NCI-H128 (cell line): ENCODE measurements around the gene CDHR2.
A peak's percentile ranks its signal among the peaks of the same experiment; 100 is the strongest.
"Not testable (repeated sequence)": the region's sequence is repeated elsewhere in the genome, so short reads cannot be mapped to it uniquely, and the experiment has no call there.

ENCODE experiments used
- DNase-seq: peaks from one replicate; lab custom pipeline; 2025; ENCODE audit not compliant: unreplicated experiment; lab: John Stamatoyannopoulos, UW

Gene CDHR2

GRCh38 chr5:176596069-176596644 lies 47.0 kb downstream of the CDHR2 start:
- no peak for DNase-seq

GRCh38 chr5:176596689-176597416 lies 47.7 kb downstream of the CDHR2 start:
- DNase-seq, result no peak

- DNase-seq, result no peak
Observed at GRCh38 chr5:176597417-176598389, 48.6 kb downstream of the CDHR2 start.

GRCh38 chr5:176599749-176600430 lies 50.7 kb downstream of the CDHR2 start:
- DNase-seq, result not testable (repeated sequence)

GRCh38 chr5:176601901-176602482 lies 52.9 kb downstream of the CDHR2 start:
- no peak for DNase-seq

GRCh38 chr5:176603091-176603490 lies 53.9 kb downstream of the CDHR2 start:
- no peak for DNase-seq

GRCh38 chr5:176606032-176606431 lies 56.9 kb downstream of the CDHR2 start:
- DNase-seq, result no peak

- no peak for DNase-seq
Observed at GRCh38 chr5:176606875-176607274, 57.7 kb downstream of the CDHR2 start.

- DNase-seq, result no peak
Observed at GRCh38 chr5:176608142-176608705, 59.1 kb downstream of the CDHR2 start.

- no peak for DNase-seq
Observed at GRCh38 chr5:176608937-176609723, 60.0 kb downstream of the CDHR2 start.

- DNase-seq, result peak; percentile 12
Observed at GRCh38 chr5:176609724-176610434, 60.7 kb downstream of the CDHR2 start, which contains the start of gene GPRIN1. Gene GPRIN1, minus strand, starts transcription at chr5:176610156. Its CDS starts 10,322 bp downstream, at chr5:176599834.

GRCh38 chr5:176610435-176610773 lies 61.3 kb downstream of the CDHR2 start:
- DNase-seq, result no peak

- DNase-seq, result no peak
Observed at GRCh38 chr5:176611435-176611834, 62.3 kb downstream of the CDHR2 start.

- DNase-seq, result no peak
Observed at GRCh38 chr5:176612008-176612407, 62.9 kb downstream of the CDHR2 start.

GRCh38 chr5:176612855-176613254 lies 63.7 kb downstream of the CDHR2 start:
- DNase-seq, result no peak

GRCh38 chr5:176614805-176615478 lies 65.8 kb downstream of the CDHR2 start:
- DNase-seq, result no peak

GRCh38 chr5:176616511-176616910 lies 67.4 kb downstream of the CDHR2 start:
- DNase-seq, result no peak

- DNase-seq, result no peak
Observed at GRCh38 chr5:176618783-176619182, 69.6 kb downstream of the CDHR2 start.
